GM19238 (cell line): ENCODE data around the gene TMEM200A.

Experiments
- DNase-seq: peaks from one replicate; pipeline ENCODE4 v3.0.0; 2011; ENCODE audit warnings: low spot score; ENCODE audit not compliant: insufficient read length

The TMEM200A gene

GRCh38 chr6:130377371-130377770 is 11.6 kb downstream of the TMEM200A start:
- no peak for DNase-seq

GRCh38 chr6:130377915-130378314 is 12.1 kb downstream of the TMEM200A start:
- DNase-seq: no peak

GRCh38 chr6:130379223-130379622 is 13.4 kb downstream of the TMEM200A start:
- DNase-seq: no peak

- DNase-seq: no peak
These were observed 15.2 kb downstream of the TMEM200A start for GRCh38 chr6:130381012-130381411.

- DNase-seq: no peak
These were observed 15.9 kb downstream of the TMEM200A start for GRCh38 chr6:130381459-130382380.

- DNase-seq: no peak
These were observed 17.2 kb downstream of the TMEM200A start for GRCh38 chr6:130382872-130383490.

- no peak for DNase-seq
These were observed 19.4 kb downstream of the TMEM200A start for GRCh38 chr6:130385064-130385695.

- DNase-seq: no peak
These were observed 23.3 kb downstream of the TMEM200A start for GRCh38 chr6:130389142-130389541.

- no peak for DNase-seq
These were observed 25.1 kb downstream of the TMEM200A start for GRCh38 chr6:130390890-130391289.

- DNase-seq: no peak
These were observed 27.5 kb downstream of the TMEM200A start for GRCh38 chr6:130393306-130393705.

- DNase-seq: no peak
These were observed 28.4 kb downstream of the TMEM200A start for GRCh38 chr6:130394246-130394645.

- no peak for DNase-seq
These were observed 29.3 kb downstream of the TMEM200A start for GRCh38 chr6:130395164-130395563.

- no peak for DNase-seq
These were observed 30.9 kb downstream of the TMEM200A start for GRCh38 chr6:130396722-130397121.

GRCh38 chr6:130405549-130405948 is 39.7 kb downstream of the TMEM200A start:
- no peak for DNase-seq

- no peak for DNase-seq
These were observed 41.2 kb downstream of the TMEM200A start for GRCh38 chr6:130407032-130407431.

- no peak for DNase-seq
These were observed 43.7 kb downstream of the TMEM200A start for GRCh38 chr6:130409418-130410100.

GRCh38 chr6:130411481-130411880 is 45.7 kb downstream of the TMEM200A start:
- no peak for DNase-seq

- no peak for DNase-seq
These were observed 46.9 kb downstream of the TMEM200A start for GRCh38 chr6:130412556-130413290.

- DNase-seq: no peak
These were observed 52.1 kb downstream of the TMEM200A start for GRCh38 chr6:130417951-130418350.

GRCh38 chr6:130420911-130421310 is 55.1 kb downstream of the TMEM200A start:
- DNase-seq: no peak

- no peak for DNase-seq
These were observed 55.8 kb downstream of the TMEM200A start for GRCh38 chr6:130421585-130421984.
